Measurements from ENCODE around the gene ISG20L2.

DNA sequence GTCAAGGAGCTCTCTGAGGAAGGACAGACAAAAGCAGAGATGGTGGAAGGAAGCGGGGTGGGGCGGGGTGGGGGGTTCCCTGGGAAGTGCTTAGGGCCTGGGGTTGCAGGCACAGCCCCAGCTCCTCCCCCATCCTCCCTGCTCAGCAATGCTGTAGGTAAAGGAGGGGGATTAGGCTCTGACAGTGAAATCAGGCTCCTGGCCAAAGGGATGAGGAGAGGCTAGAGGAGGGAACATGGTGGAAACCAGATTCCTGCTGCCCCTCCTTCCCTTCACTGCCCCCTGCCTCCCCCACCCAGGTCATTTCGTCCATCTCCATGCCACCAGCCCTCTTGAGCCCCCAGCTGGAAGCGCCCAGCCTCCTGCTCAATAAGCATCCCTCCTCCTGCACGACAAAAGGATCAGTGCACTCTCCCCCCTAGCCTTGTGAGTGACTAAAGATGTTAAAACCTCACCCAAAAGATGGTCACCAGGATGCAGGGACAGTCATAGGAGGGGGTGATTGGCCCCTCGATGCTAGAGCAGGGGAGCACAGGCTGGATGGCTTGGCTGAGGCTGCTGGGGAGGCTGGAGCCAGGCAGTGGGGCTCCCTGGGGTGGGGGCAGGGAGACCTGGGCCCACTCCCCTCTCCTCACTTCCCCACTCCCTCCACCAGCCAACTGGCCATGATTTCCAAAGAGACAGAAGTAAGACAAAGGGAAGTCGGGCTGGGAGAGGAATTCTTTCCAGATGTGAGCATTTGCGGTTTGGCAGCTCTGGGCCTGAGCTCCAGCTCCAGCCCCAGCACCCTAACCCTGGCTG lies 20.9 kb downstream of the ISG20L2 start:
- TF ChIP-seq SUZ12 (IDR thresholded peaks at IDR 0.05; ENCODE audit: extremely low read depth, insufficient read depth, insufficient read length) (no peak), YY1 (IDR thresholded peaks at IDR 0.05; ENCODE audit: insufficient read depth, insufficient read length) (peak; percentile 24), ZNF274 (IDR thresholded peaks at IDR 0.05; ENCODE audit: low read depth, low read length) (no peak)
